GM23338 (cell line): Measurements from ENCODE around the gene SPIRE1. TPM values are rescaled to one million over a fixed set of nuclear protein-coding genes. Genes with fewer than 3 reads are reported as not detected.

Experiments
- ATAC-seq: fragments of 200-7000 bp; cut with Tn5 transposase; 3 replicates; pipeline ENCODE4 v1.9.1; 2020
- DNase-seq: peaks from one replicate; pipeline ENCODE4 v3.0.0-alpha.2; 2015; ENCODE audit warnings: low spot score
- H2AFZ ChIP-seq: fragments of 200-600 bp; sonication (generic); 2 replicates; pipeline ENCODE4 v1.8.0; 2016; ENCODE audit warnings: antibody characterized with exemption, mild to moderate bottlenecking, moderate library complexity
- H3F3A ChIP-seq: fragments of 200-600 bp; sonication (generic); replicated peaks from 2 replicates; pipeline ENCODE4 v1.8.0; 2017; ENCODE audit warnings: antibody characterized with exemption, mixed run types, low read depth
- H3K27ac ChIP-seq: fragments of 200-600 bp; sonication (generic); 2 replicates; pipeline ENCODE4 v1.6.1; 2016; ENCODE audit warnings: low read depth
- H3K27me3 ChIP-seq: fragments of 200-600 bp; sonication (generic); 2 replicates; pipeline ENCODE4 v1.8.0; 2016; ENCODE audit warnings: mild to moderate bottlenecking, mixed run types, moderate library complexity; ENCODE audit not compliant: insufficient read depth
- H3K36me3 ChIP-seq: fragments of 200-600 bp; sonication (generic); 2 replicates; pipeline ENCODE4 v1.8.0; 2016; ENCODE audit warnings: mild to moderate bottlenecking; ENCODE audit not compliant: insufficient read depth
- H3K4me1 ChIP-seq: fragments of 200-600 bp; sonication (generic); 2 replicates; pipeline ENCODE4 v1.8.0; 2016; ENCODE audit warnings: mild to moderate bottlenecking, moderate library complexity; ENCODE audit not compliant: insufficient read depth
- H3K4me2 ChIP-seq: fragments of 200-600 bp; sonication (generic); 2 replicates; pipeline ENCODE4 v1.7.1; 2017; ENCODE audit warnings: mixed run types
- H3K4me3 ChIP-seq: fragments of 200-600 bp; sonication (generic); 2 replicates; pipeline ENCODE4 v1.6.1; 2016; ENCODE audit warnings: mixed run types
- H3K79me2 ChIP-seq: fragments of 200-600 bp; sonication (generic); replicated peaks from 2 replicates; pipeline ENCODE4 v1.8.0; 2017; ENCODE audit warnings: mild to moderate bottlenecking; ENCODE audit not compliant: insufficient read depth
- H3K9me2 ChIP-seq: fragments of 200-600 bp; sonication (generic); 2 replicates; pipeline ENCODE4 v1.8.0; 2017; ENCODE audit not compliant: insufficient read depth
- H4K20me1 ChIP-seq: fragments of 200-600 bp; sonication (generic); replicated peaks from 2 replicates; pipeline ENCODE4 v1.8.0; 2017; ENCODE audit warnings: mild to moderate bottlenecking; ENCODE audit not compliant: insufficient read depth
- H3K27ac Mint-ChIP-seq: 2 replicates; pipeline ENCODE4 v1.8.0; 2020; ENCODE audit warnings: inconsistent platforms, mild to moderate bottlenecking, moderate library complexity, mixed read lengths
- H3K27me3 Mint-ChIP-seq: 3 replicates; pipeline ENCODE4 v1.8.0; 2022; ENCODE audit warnings: low read depth, mild to moderate bottlenecking, moderate library complexity, mixed read lengths, inconsistent platforms; ENCODE audit not compliant: insufficient read depth, poor library complexity
- H3K36me3 Mint-ChIP-seq: 3 replicates; pipeline ENCODE4 v1.8.0; 2021; ENCODE audit warnings: low read depth, mild to moderate bottlenecking, inconsistent platforms, moderate library complexity, mixed read lengths
- H3K4me1 Mint-ChIP-seq: 3 replicates; pipeline ENCODE4 v1.8.0; 2020; ENCODE audit warnings: mild to moderate bottlenecking, inconsistent platforms, mixed read lengths
- H3K4me3 Mint-ChIP-seq: 3 replicates; pipeline ENCODE4 v1.8.0; 2021; ENCODE audit warnings: moderate library complexity, mild to moderate bottlenecking, inconsistent platforms, mixed read lengths
- H3K9me3 Mint-ChIP-seq: 3 replicates; pipeline ENCODE4 v1.8.0; 2020; ENCODE audit warnings: moderate library complexity, mild to moderate bottlenecking, inconsistent platforms, mixed read lengths
- CREB1 ChIP-seq: fragments of 250-450 bp; sonication (Bioruptor Pico); IDR thresholded peaks from 2 replicates; pipeline ENCODE4 v1.5.0; 2020; ENCODE audit warnings: low read depth, mild to moderate bottlenecking, moderate library complexity
- ETS1 ChIP-seq: IDR thresholded peaks from 2 replicates; pipeline ENCODE4 v1.6.1; 2016; ENCODE audit warnings: antibody characterized with exemption
- EZH2 ChIP-seq: fragments of 200-600 bp; sonication (generic); IDR thresholded peaks from one replicate; pipeline ENCODE4 v1.8.0; 2017; ENCODE audit warnings: antibody characterized with exemption, mild to moderate bottlenecking, low read depth; ENCODE audit not compliant: unreplicated experiment
- EZH2phosphoT487 ChIP-seq: fragments of 200-600 bp; sonication (generic); IDR thresholded peaks from one replicate; pipeline ENCODE4 v1.8.1; 2018; ENCODE audit warnings: antibody characterized with exemption; ENCODE audit not compliant: unreplicated experiment
- JUNB ChIP-seq: IDR thresholded peaks from one replicate; pipeline ENCODE4 v1.6.1; 2016; ENCODE audit warnings: antibody characterized with exemption; ENCODE audit not compliant: unreplicated experiment
- REST ChIP-seq: IDR thresholded peaks from one replicate; pipeline ENCODE4 v1.6.1; 2018; ENCODE audit warnings: antibody characterized with exemption; ENCODE audit not compliant: unreplicated experiment
- STAT1 ChIP-seq: IDR thresholded peaks from one replicate; pipeline ENCODE4 v1.6.1; 2016; ENCODE audit warnings: antibody characterized with exemption; ENCODE audit not compliant: unreplicated experiment
- ZNF331 ChIP-seq: fragments of 250-450 bp; sonication (Bioruptor Pico); IDR thresholded peaks from 2 replicates; pipeline ENCODE4 v1.5.0; 2020; ENCODE audit warnings: low read depth, mild to moderate bottlenecking, moderate library complexity
- ZNF462 ChIP-seq: fragments of 250-450 bp; sonication (Bioruptor Pico); IDR thresholded peaks from 2 replicates; pipeline ENCODE4 v1.5.0; 2020; ENCODE audit warnings: mild to moderate bottlenecking, moderate library complexity
- polyA plus RNA-seq: library from polyadenylated mRNA; unstranded; fragments of >200 nt; fragmentation: Nextera tagmentation; extraction: Ambion mirVana; gene quantifications from 2 replicates; pipeline ENCODE4 v1.2.1, GENCODE V29; 2016
- total RNA-seq: library from RNA; depleted of rRNA; stranded (reverse); fragments of >200 nt; shearing (Covaris generic); gene quantifications from 2 replicates; pipeline ENCODE4 v1.2.3, GENCODE V29; 2014
- TF ChIP-seq, protein P1 (sequence below), 2 experiments: fragments of 200-600 bp in 1 of 2; sonication (generic) in 1 of 2; conservative IDR thresholded peaks; 2 replicates each; pipeline versions ENCODE4 v1.5.1 to v1.6.1; 2016 to 2017; ENCODE audit warnings: antibody characterized with exemption in 2 of 2, low read depth in 2 of 2, mild to moderate bottlenecking in 2 of 2, moderate library complexity in 1 of 2

The SPIRE1 gene
- total and polyA plus RNA-seq, 2 experiments from 2014 or later: 2.9 to 15.5 TPM

GRCh38 chr18:12520442-12520992 is 137.4 kb downstream of the SPIRE1 start (continued):
- TF ChIP-seq, protein P1, sequence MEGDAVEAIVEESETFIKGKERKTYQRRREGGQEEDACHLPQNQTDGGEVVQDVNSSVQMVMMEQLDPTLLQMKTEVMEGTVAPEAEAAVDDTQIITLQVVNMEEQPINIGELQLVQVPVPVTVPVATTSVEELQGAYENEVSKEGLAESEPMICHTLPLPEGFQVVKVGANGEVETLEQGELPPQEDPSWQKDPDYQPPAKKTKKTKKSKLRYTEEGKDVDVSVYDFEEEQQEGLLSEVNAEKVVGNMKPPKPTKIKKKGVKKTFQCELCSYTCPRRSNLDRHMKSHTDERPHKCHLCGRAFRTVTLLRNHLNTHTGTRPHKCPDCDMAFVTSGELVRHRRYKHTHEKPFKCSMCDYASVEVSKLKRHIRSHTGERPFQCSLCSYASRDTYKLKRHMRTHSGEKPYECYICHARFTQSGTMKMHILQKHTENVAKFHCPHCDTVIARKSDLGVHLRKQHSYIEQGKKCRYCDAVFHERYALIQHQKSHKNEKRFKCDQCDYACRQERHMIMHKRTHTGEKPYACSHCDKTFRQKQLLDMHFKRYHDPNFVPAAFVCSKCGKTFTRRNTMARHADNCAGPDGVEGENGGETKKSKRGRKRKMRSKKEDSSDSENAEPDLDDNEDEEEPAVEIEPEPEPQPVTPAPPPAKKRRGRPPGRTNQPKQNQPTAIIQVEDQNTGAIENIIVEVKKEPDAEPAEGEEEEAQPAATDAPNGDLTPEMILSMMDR (conservative IDR thresholded peaks at IDR 0.05; ENCODE audit: low read depth in 2 of 2): no peak

DNA sequence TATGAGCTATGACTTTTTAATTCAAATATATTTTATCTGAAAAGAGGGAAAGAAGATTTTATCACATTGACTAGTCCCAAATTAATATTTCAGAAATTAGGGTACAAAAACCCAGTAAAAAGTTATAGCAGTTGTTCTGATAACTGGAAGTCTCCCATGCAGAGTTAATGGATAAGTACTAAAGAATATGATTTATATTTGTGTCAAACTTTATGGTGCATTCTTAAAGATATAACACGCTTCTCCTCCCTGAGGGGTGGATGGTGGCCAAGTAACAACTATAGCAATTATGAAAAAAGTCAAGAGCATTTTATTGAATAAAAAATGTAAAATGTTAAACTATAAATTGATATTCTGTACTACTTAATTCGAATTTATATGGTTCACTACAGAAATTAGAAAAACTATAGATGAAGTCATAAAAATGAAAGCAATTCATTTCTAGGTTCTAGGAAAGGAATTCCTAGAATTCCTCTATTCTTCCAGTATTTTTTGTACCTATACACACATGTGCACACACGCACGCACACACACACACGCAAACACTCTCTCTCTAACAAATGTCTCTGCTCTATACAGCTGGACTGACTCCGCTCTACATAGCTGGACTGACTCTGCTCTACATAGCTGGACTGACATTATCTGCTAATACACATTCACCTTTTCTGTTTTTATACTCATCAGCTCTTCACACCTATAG is 138.9 kb downstream of the SPIRE1 start:
- no peaks in the 10 kb centered on the region for H4K20me1 ChIP-seq
- TF ChIP-seq CREB1 (CRISPR knock-in tag) (no peak), EZH2 (no peak), ZNF331 (CRISPR knock-in tag) (no peak), REST (no peak), EZH2phosphoT487 (no peak), ETS1 (no peak), ZNF462 (CRISPR knock-in tag) (no peak), JUNB (no peak), STAT1 (no peak)

More for the DNA sequence above, 138.9 kb downstream of the SPIRE1 start:
- Histone ChIP-seq H3K36me3 (no peaks in the 10 kb centered on the region), H3K4me3 (no peak overlapping the region), H3K4me2 (no peak overlapping the region), H3K9me2 (no peaks in the 10 kb centered on the region), H3K4me1 (no peaks in the 10 kb centered on the region), H3F3A (no peaks in the 10 kb centered on the region), H3K27ac (no peak overlapping the region), H2AFZ (no peak overlapping the region), H3K27me3 (no peaks in the 10 kb centered on the region), H3K79me2 (no peaks in the 10 kb centered on the region)
- no peaks in the 10 kb centered on the region for H3K27me3 Mint-ChIP-seq
- ATAC-seq: no peak
- no peaks in the 10 kb centered on the region for H3K36me3 Mint-ChIP-seq
- peaks cover 5% of the 10 kb centered on the region; the same call in 2 of the 3 replicates for H3K4me1 Mint-ChIP-seq
- no peak overlapping the region for H3K4me3 Mint-ChIP-seq
- no peaks in the 10 kb centered on the region for H3K9me3 Mint-ChIP-seq
- no peak for DNase-seq
- no peak overlapping the region for H3K27ac Mint-ChIP-seq
